PFSK-1 (cell line): ENCODE results near the gene METTL21A.

Experiments used
- FOXP2 ChIP-seq: optimal IDR thresholded peaks from 2 replicates; pipeline ENCODE3; 2011; ENCODE audit warnings: borderline replicate concordance, control low read depth, inconsistent platforms; ENCODE audit not compliant: insufficient read depth; ENCODE audit errors: extremely low read length, extremely low read depth
- POLR2AphosphoS5 ChIP-seq: IDR thresholded peaks from 2 replicates; pipeline ENCODE4 v1.6.1; 2012; ENCODE audit warnings: low read depth, mild to moderate bottlenecking, control low read depth, low read length, moderate library complexity
- REST ChIP-seq, 2 experiments: IDR thresholded peaks; 2 replicates each; pipeline versions ENCODE4 v1.6.1 to v1.8.0; 2011 to 2012; ENCODE audit warnings: low read depth in 2 of 2, low read length in 2 of 2, control low read depth in 1 of 2, inconsistent platforms in 1 of 2, mild to moderate bottlenecking in 1 of 2, moderate library complexity in 1 of 2; ENCODE audit not compliant: insufficient read depth in 1 of 2
- SIN3A ChIP-seq: IDR thresholded peaks from 2 replicates; pipeline ENCODE4 v1.6.1; 2012; ENCODE audit warnings: mild to moderate bottlenecking, low read length, moderate library complexity, borderline replicate concordance; ENCODE audit not compliant: insufficient read depth
- TAF1 ChIP-seq: IDR thresholded peaks from 2 replicates; pipeline ENCODE4 v1.6.1; 2012; ENCODE audit warnings: low read length, control low read depth, borderline replicate concordance; ENCODE audit not compliant: insufficient read depth

The METTL21A gene

GRCh38 chr2:207589143-207589542 is 36.1 kb downstream of the METTL21A start:
- TF ChIP-seq TAF1 = no peak
- no peak for TF ChIP-seq FOXP2
- TF ChIP-seq SIN3A = no peak
- no peak for TF ChIP-seq REST (IDR thresholded peaks at IDR 0.05; ENCODE audit: insufficient read depth in 1 of 2, low read depth in 2 of 2, low read length in 2 of 2)
- no peak for TF ChIP-seq POLR2AphosphoS5

GRCh38 chr2:207587305-207587704 is 37.9 kb downstream of the METTL21A start:
- no peak for TF ChIP-seq POLR2AphosphoS5
- no peak for TF ChIP-seq TAF1
- no peak for TF ChIP-seq FOXP2
- TF ChIP-seq REST (IDR thresholded peaks at IDR 0.05; ENCODE audit: insufficient read depth in 1 of 2, low read depth in 2 of 2, low read length in 2 of 2) = no peak
- TF ChIP-seq SIN3A = no peak

GRCh38 chr2:207584952-207585351 is 40.2 kb downstream of the METTL21A start:
- TF ChIP-seq POLR2AphosphoS5 (no peak), REST (IDR thresholded peaks at IDR 0.05; ENCODE audit: insufficient read depth in 1 of 2, low read depth in 2 of 2, low read length in 2 of 2) (no peak), TAF1 (no peak), FOXP2 (no peak), SIN3A (no peak)

GRCh38 chr2:207571370-207571769 is 53.8 kb downstream of the METTL21A start:
- TF ChIP-seq SIN3A (no peak), FOXP2 (no peak), REST (IDR thresholded peaks at IDR 0.05; ENCODE audit: insufficient read depth in 1 of 2, low read depth in 2 of 2, low read length in 2 of 2) (no peak), TAF1 (no peak), POLR2AphosphoS5 (no peak)

GRCh38 chr2:207567671-207568070 is 57.5 kb downstream of the METTL21A start:
- TF ChIP-seq TAF1 (no peak), SIN3A (no peak), POLR2AphosphoS5 (no peak), REST (IDR thresholded peaks at IDR 0.05; ENCODE audit: insufficient read depth in 1 of 2, low read depth in 2 of 2, low read length in 2 of 2) (no peak), FOXP2 (no peak)
